ENCODE data around the gene WDR7.

The WDR7 gene

DNA sequence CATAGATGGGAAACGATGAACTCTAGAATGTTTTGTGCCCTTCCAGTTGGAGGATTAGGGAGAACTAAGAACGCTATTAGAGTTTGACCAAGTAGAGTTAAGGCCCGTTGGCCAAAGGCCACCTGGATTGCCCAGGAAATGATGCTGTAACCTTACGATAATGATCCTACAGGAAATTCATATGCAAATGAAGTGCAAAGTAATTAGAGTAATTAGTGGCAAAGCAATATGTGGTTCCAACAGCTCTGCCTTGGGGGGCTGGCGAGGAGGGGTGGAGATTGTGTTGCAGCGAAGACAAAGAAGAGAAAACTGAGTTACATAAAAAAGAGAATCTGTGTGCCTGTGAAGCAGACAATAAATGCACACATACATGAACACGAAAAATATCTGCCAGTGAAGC is 434.2 kb downstream of the WDR7 start:
- TF ChIP-seq EGR1 (IDR thresholded peaks at IDR 0.05) (no peak), EP300 (IDR thresholded peaks at IDR 0.05; ENCODE audit: borderline replicate concordance) (no peak), TEAD4 (IDR thresholded peaks at IDR 0.05) (no peak), FOXM1 (IDR thresholded peaks at IDR 0.05; ENCODE audit: borderline replicate concordance, low read depth) (no peak), RAD21 (IDR thresholded peaks at IDR 0.05; ENCODE audit: low read depth) (no peak), CEBPB (IDR thresholded peaks at IDR 0.05) (no peak), CREB1 (IDR thresholded peaks at IDR 0.05; ENCODE audit: low read depth) (no peak), YY1 (IDR thresholded peaks at IDR 0.05; ENCODE audit: low read depth) (no peak), NFIC (IDR thresholded peaks at IDR 0.05) (no peak), ZBTB7A (IDR thresholded peaks at IDR 0.05; ENCODE audit: low read depth) (no peak), TCF12 (IDR thresholded peaks at IDR 0.05; ENCODE audit: low read depth) (no peak)
- TF ChIP-seq, protein P1, sequence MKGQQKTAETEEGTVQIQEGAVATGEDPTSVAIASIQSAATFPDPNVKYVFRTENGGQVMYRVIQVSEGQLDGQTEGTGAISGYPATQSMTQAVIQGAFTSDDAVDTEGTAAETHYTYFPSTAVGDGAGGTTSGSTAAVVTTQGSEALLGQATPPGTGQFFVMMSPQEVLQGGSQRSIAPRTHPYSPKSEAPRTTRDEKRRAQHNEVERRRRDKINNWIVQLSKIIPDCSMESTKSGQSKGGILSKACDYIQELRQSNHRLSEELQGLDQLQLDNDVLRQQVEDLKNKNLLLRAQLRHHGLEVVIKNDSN (IDR thresholded peaks at IDR 0.05): no peak
- TF ChIP-seq, protein P2, sequence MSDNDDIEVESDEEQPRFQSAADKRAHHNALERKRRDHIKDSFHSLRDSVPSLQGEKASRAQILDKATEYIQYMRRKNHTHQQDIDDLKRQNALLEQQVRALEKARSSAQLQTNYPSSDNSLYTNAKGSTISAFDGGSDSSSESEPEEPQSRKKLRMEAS (IDR thresholded peaks at IDR 0.05): no peak
- TF ChIP-seq, protein P3, sequence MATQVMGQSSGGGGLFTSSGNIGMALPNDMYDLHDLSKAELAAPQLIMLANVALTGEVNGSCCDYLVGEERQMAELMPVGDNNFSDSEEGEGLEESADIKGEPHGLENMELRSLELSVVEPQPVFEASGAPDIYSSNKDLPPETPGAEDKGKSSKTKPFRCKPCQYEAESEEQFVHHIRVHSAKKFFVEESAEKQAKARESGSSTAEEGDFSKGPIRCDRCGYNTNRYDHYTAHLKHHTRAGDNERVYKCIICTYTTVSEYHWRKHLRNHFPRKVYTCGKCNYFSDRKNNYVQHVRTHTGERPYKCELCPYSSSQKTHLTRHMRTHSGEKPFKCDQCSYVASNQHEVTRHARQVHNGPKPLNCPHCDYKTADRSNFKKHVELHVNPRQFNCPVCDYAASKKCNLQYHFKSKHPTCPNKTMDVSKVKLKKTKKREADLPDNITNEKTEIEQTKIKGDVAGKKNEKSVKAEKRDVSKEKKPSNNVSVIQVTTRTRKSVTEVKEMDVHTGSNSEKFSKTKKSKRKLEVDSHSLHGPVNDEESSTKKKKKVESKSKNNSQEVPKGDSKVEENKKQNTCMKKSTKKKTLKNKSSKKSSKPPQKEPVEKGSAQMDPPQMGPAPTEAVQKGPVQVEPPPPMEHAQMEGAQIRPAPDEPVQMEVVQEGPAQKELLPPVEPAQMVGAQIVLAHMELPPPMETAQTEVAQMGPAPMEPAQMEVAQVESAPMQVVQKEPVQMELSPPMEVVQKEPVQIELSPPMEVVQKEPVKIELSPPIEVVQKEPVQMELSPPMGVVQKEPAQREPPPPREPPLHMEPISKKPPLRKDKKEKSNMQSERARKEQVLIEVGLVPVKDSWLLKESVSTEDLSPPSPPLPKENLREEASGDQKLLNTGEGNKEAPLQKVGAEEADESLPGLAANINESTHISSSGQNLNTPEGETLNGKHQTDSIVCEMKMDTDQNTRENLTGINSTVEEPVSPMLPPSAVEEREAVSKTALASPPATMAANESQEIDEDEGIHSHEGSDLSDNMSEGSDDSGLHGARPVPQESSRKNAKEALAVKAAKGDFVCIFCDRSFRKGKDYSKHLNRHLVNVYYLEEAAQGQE (IDR thresholded peaks at IDR 0.05; ENCODE audit: low read depth): no peak

DNA sequence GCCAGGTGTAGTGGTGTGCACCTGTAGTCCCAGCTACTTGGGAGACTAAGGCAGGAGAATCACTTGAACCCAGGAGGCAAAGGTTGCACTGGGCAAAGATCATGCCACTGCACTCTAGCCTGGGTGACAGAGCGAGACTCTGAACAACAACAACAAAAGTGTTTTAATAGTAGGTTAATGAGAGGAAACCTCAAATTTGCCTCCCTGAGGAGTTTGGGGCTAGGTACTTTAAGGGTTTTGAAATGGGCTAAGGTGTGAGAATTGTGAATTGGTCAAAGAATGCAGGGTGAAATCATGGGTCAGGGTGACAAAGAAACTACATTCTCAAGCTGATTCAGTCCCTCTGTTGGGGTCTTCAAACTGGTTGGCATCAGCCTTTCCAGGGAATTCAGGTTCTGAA is 435.0 kb downstream of the WDR7 start:
- TF ChIP-seq CEBPB (IDR thresholded peaks at IDR 0.05) (no peak), ZBTB7A (IDR thresholded peaks at IDR 0.05; ENCODE audit: low read depth) (no peak), TCF12 (IDR thresholded peaks at IDR 0.05; ENCODE audit: low read depth) (no peak), NFIC (IDR thresholded peaks at IDR 0.05) (no peak), FOXM1 (IDR thresholded peaks at IDR 0.05; ENCODE audit: borderline replicate concordance, low read depth) (no peak), YY1 (IDR thresholded peaks at IDR 0.05; ENCODE audit: low read depth) (no peak), CREB1 (IDR thresholded peaks at IDR 0.05; ENCODE audit: low read depth) (no peak), EGR1 (IDR thresholded peaks at IDR 0.05) (no peak), EP300 (IDR thresholded peaks at IDR 0.05; ENCODE audit: borderline replicate concordance) (no peak), TEAD4 (IDR thresholded peaks at IDR 0.05) (no peak), TAF1 (IDR thresholded peaks at IDR 0.05; ENCODE audit: low read depth) (no peak)
- TF ChIP-seq, protein P1 (IDR thresholded peaks at IDR 0.05): no peak
- TF ChIP-seq, protein P2 (IDR thresholded peaks at IDR 0.05): no peak
- TF ChIP-seq, protein P3 (IDR thresholded peaks at IDR 0.05; ENCODE audit: low read depth): no peak
